HG03575 (cell line): ENCODE measurements around the gene SPTLC3.
A peak's percentile ranks its signal among the peaks of the same experiment; 100 is the strongest.

Experiments used
- ATAC-seq: cut with Tn5 transposase; IDR thresholded peaks from one replicate; pipeline ENCODE4 v1.9.1; 2021; ENCODE audit not compliant: unreplicated experiment, insufficient number of reproducible peaks, low FRiP score; ENCODE audit errors: extremely low read depth

SPTLC3 gene

DNA sequence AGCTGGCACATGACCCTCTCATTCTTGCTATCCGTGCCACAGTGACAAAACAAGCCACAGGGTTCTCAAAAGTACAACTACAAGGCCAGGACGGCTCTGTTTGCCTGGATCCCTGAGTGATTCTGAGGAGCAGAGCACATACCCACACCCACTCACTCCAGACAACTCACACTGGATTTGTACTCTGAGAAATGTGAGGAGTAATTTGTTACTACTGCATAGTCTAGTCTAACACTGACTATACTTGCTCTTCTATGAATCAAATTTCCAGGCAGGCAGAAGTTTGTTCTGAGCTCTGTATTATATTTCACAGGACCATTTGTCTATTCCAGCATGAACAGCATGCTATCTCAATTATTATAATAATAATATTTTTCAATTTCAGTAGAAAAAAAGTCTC lies 26.7 kb upstream of the SPTLC3 start:
- ATAC-seq = no peak

DNA sequence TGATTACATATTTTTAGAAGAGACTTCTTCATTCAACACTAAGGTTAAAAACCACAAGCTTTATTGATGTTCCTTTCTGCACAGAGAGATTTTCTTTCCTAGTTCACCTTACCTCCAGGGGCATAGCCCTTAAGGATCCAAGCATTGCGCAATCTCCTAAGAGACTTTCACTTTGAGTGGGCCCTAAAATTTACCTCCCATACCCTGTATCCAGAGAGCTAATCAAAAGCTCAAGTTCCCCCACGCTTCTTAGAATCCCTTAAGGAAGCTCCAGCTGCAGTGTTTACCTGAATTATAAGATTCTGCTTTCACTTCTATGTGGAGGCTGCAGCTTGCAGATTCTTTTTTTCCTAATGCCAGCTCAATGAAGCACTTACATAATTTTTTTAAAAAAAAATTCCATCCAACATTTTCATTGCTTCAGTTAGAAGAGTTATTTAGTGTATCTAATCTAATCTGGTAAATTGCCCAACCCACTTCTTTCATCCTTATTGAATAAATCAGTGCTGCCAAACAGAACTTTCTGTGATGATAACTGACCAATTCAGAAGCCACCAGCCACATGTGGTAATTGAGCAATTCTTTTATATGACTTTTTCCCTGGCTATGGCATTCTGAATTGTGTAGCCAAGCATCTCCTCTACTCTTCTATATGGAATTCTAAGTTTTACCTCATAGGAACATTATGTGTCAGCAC lies 24.6 kb upstream of the SPTLC3 start:
- ATAC-seq = no peak

DNA sequence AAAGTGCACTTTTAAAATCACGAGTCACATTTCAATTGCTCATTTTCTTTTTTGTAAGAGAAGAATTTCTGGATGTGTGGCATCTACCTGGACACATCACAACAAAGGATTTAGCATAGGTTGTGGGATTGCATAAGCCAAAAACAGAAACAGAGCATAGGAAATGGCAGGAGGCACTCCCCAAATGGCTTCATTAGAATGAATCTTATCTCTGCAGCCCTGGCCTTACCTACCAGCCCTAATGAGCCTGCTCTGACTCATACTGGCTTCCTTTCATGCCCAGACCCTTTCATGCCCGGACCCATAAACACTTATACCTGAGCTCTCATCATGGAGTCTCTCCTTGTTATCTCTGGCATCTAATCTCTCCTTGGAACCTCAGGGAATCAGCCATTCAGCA lies 23.9 kb upstream of the SPTLC3 start:
- no peak for ATAC-seq

DNA sequence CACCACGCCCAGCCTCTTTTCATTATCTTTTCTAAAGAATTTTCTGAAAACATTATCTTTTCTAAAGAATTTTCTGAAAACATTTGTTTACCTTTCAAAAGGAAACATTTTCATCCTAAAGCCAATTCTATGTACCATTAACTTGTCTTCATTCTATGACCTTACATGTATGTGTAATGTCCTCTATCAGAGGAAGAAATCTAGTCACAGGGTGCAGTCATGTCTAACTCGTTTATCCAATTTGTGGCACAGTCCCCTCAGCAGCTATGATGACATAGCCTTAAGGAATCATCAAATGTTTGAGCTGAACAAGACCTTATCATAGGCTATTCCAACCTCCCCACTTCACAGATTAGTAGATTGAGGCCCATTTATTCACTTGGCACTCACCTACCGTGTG lies 21.5 kb upstream of the SPTLC3 start:
- ATAC-seq = no peak

GRCh38 chr20:12989586-12990115 lies 19.1 kb upstream of the SPTLC3 start:
- ATAC-seq = no peak

- ATAC-seq = no peak
Measured at GRCh38 chr20:12997128-12997655, 11.6 kb upstream of the SPTLC3 start.

GRCh38 chr20:12998046-12998445 lies 10.7 kb upstream of the SPTLC3 start:
- ATAC-seq = no peak

GRCh38 chr20:12999201-12999600 lies 9.6 kb upstream of the SPTLC3 start:
- ATAC-seq = no peak

- ATAC-seq = no peak
Measured at GRCh38 chr20:13002251-13002650, 6.5 kb upstream of the SPTLC3 start.

DNA sequence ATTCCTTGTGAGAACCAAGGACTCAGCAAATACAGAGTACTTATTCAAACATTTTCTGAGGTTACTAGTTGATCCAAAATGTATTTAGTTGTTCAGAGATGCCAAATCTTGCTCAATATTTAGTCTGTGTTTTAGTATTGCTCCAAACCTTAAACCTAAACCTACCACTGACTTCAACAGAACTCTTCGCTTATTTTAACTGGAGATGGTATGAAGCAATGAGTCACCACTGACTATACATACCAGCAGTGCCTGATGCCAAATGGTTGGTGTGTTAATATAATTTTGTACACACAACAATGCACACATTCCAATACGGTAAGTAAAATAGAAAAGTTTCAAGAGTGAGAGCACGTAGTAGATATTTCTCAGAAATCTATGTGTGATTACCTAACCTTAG lies 1.9 kb upstream of the SPTLC3 start:
- no peak for ATAC-seq

- no peak for ATAC-seq
Measured at GRCh38 chr20:13007596-13007995, 1.2 kb upstream of the SPTLC3 start.

- ATAC-seq = peak; percentile 95
Measured at GRCh38 chr20:13009682-13010406, 1.1 kb downstream of the SPTLC3 start.

- no peak for ATAC-seq
Measured at GRCh38 chr20:13012886-13013285, 4.1 kb downstream of the SPTLC3 start.

- no peak for ATAC-seq
Measured at GRCh38 chr20:13013411-13013810, 4.6 kb downstream of the SPTLC3 start.

GRCh38 chr20:13017235-13017634 lies 8.5 kb downstream of the SPTLC3 start:
- ATAC-seq = no peak

DNA sequence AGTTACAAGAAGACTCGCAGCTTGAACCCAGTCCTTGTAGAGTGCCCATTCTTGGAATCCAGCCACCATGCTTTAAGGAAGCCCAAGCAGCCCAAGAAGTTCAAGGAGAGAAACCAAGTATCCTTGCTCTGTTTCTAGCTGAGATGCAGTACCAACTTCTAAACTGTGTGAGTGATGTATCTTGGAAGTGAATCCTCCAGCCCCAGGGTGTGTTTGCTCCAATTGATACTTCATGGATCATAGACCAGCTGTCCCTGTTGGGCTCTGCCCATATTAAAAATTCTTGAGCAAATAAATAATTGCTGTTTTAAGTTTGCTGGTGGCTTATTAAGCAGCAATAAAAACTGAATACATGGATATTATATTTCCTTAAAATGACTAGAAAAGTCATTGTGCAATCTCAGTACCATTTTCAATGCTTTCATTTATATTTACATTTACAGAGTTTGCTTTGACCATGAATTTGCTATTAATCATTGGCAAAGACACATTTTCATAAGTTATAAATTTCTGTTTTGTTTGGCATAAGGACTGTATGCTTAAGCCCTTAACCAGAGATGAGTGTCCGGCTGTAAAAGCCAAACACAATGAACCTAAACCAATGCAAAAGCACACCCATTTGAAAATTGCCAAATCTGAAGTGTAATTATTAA lies 9.2 kb downstream of the SPTLC3 start:
- no peak for ATAC-seq

- no peak for ATAC-seq
Measured at GRCh38 chr20:13021205-13021970, 12.6 kb downstream of the SPTLC3 start.

DNA sequence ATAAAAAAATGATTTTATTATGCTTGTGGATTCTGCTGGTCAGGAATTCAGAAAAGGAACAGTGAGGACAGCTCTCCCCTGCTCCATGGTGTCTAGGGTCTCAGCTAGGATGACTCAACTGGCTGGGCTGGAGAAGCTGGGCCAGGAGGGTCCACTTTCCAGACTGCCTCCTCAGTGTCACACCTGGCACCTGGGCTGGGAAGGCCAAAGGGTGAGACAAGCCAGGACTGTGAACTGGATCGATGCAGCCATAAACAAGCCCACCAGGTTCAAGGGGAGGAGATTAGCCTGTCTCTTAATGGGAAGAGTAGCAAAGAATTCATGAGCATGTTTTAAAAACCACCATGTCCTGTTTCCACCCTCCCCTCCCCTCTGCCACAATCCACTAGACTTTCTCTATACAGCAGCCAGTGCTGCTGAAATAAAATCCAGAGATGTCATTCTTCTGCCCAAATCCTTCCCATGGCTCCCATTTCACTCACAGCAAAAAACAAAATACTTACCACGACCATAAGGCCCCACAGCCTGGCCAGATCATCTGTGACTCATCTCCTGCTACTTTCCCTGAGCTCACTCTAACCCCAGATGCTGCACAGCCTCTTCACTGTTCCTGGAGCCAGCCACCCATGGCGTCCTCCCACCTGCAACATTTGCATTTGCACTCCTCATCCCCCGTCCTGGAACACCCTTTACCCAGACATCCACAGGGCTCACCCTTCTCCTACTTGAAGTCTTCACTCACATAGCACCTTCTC lies 13.8 kb downstream of the SPTLC3 start:
- ATAC-seq = no peak
